Measurements from ENCODE around the gene NDUFAF3.

DNA sequence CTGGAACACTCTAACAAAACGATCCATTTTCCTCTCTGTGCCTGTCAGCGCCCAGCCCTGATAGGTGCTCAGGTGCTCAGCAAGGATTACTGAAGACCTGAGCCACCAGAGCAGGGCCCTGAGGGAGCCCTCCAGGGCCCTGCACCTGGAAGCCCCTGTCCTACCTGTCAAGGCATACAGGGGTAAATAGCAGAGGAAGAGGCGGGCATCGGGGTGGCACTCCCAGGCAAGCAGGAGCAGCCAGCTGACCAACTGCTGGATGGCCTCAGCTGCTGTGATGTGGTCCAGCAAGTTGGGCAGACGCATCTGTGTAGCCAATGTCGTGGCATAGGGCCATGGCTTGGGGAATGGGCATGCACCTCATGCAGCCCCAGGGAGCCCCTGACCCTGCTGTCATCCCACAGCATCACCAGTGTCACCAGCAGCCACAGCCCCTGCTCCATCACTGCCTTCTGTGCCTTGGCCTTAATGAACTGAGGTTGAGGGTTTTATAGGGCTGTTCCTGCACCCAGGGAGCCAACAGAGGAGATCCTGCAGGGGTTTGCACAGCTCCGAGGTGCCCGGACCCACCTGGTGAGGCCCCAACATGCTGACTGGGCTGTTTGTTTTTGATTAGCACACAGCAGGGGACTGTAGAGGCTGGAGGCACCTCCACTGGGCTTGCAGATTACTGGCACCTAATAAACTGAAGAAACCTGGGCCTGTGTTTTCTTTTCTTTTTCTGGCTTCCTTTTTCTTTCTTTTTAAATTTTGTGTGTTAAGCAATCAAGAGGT, 22.6 kb upstream of the NDUFAF3 start:
- TF ChIP-seq POLR2A (IDR thresholded peaks at IDR 0.05; ENCODE audit: low read length): no peak
- TF ChIP-seq GATA1 (IDR thresholded peaks at IDR 0.05; ENCODE audit: low read depth, low read length): no peak
